Neural progenitor cell (in vitro differentiated cells): ENCODE data around the gene TDRD10.

ENCODE experiments used
- CTCF ChIP-seq: fragments of 200-600 bp; sonication (generic); IDR thresholded peaks from 2 replicates; pipeline ENCODE4 v1.5.1; 2017; ENCODE audit warnings: antibody characterized with exemption, mild to moderate bottlenecking
- EZH2 ChIP-seq: fragments of 200-600 bp; sonication (generic); IDR thresholded peaks from 2 replicates; pipeline ENCODE4 v1.6.1; 2017; ENCODE audit warnings: antibody characterized with exemption, mild to moderate bottlenecking, moderate library complexity

DNA sequence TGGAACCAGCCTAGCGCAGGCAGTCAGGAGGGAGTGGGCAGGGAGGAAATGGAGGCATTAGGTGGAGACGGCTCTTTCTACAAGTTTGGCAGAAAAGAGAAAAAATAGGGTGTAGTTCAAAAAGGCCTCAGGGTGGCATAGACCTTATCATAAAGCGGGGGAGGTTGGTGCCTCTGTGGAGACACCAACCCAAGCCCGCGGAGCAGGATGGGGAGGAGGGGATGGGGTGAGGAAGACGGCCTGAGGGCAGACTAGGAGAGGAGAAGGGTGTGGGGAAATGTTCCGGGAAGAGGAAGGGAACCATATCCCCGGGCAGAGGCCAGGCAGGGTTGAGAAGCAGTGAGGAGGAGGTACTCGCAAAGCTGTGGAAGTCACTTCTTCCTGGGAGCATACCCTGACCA lies 17.6 kb downstream of the TDRD10 start:
- TF ChIP-seq CTCF: no peak
- no peak for TF ChIP-seq EZH2
